ENCODE results near the gene CCDC88A.

- no peak for TF ChIP-seq POLR2A (IDR thresholded peaks at IDR 0.05)
- no peak for TF ChIP-seq CTCF (IDR thresholded peaks at IDR 0.05)
These were observed 3.4 kb upstream of the CCDC88A start for GRCh38 chr2:55422876-55423665.

Measured in body of pancreas (tissue), 4 donors.